GM23248 (cell line): ENCODE measurements around the gene CDX1. TPM values are rescaled to one million over a fixed set of nuclear protein-coding genes. Genes with fewer than 3 reads are reported as not detected.

ENCODE experiments used
- DNase-seq: peaks from one replicate; pipeline ENCODE4 v3.0.0-alpha.2; 2015
- H2AFZ ChIP-seq: fragments of 200-600 bp; sonication (generic); 2 replicates; pipeline ENCODE4 v1.6.1; 2016; ENCODE audit warnings: antibody characterized with exemption
- H3F3A ChIP-seq: fragments of 200-600 bp; sonication (generic); 2 replicates; pipeline ENCODE4 v1.6.1; 2016; ENCODE audit warnings: mild to moderate bottlenecking, antibody characterized with exemption, mixed run types; ENCODE audit not compliant: insufficient read depth
- H3K27ac ChIP-seq: fragments of 200-600 bp; sonication (generic); 2 replicates; pipeline ENCODE4 v1.5.1; 2016; ENCODE audit warnings: mild to moderate bottlenecking
- H3K27me3 ChIP-seq: fragments of 200-600 bp; sonication (generic); replicated peaks from 2 replicates; pipeline ENCODE4 v1.6.1; 2016; ENCODE audit warnings: mild to moderate bottlenecking; ENCODE audit not compliant: insufficient read depth
- H3K36me3 ChIP-seq: fragments of 200-600 bp; sonication (generic); 2 replicates; pipeline ENCODE4 v1.6.1; 2016; ENCODE audit warnings: low read depth, mild to moderate bottlenecking
- H3K4me1 ChIP-seq: fragments of 200-600 bp; sonication (generic); 2 replicates; pipeline ENCODE4 v1.6.1; 2016; ENCODE audit warnings: mild to moderate bottlenecking; ENCODE audit not compliant: insufficient read depth
- H3K4me2 ChIP-seq: fragments of 200-600 bp; sonication (generic); one replicate; pipeline ENCODE4 v1.6.1; 2016; ENCODE audit warnings: mild to moderate bottlenecking; ENCODE audit not compliant: unreplicated experiment
- H3K4me3 ChIP-seq: fragments of 200-600 bp; sonication (generic); 2 replicates; pipeline ENCODE4 v1.5.1; 2016; ENCODE audit warnings: mild to moderate bottlenecking
- H3K79me2 ChIP-seq: fragments of 200-600 bp; sonication (generic); 2 replicates; pipeline ENCODE4 v1.6.1; 2016; ENCODE audit warnings: mild to moderate bottlenecking; ENCODE audit not compliant: insufficient read depth
- H3K9ac ChIP-seq: fragments of 200-600 bp; sonication (generic); 2 replicates; pipeline ENCODE4 v1.6.1; 2016; ENCODE audit warnings: mild to moderate bottlenecking
- H3K9me2 ChIP-seq: fragments of 200-600 bp; sonication (generic); 2 replicates; pipeline ENCODE4 v1.6.1; 2016; ENCODE audit warnings: mixed run types, mild to moderate bottlenecking, moderate library complexity; ENCODE audit not compliant: insufficient read depth
- H3K9me3 ChIP-seq: fragments of 200-600 bp; sonication (generic); one replicate; pipeline ENCODE4 v1.6.1; 2017; ENCODE audit warnings: low read depth
- H4K20me1 ChIP-seq: fragments of 200-600 bp; sonication (generic); 2 replicates; pipeline ENCODE4 v1.6.0; 2016; ENCODE audit not compliant: insufficient read depth
- EZH2 ChIP-seq: fragments of 200-600 bp; sonication (generic); IDR thresholded peaks from 2 replicates; pipeline ENCODE4 v1.6.1; 2018; ENCODE audit warnings: antibody characterized with exemption, mild to moderate bottlenecking; ENCODE audit not compliant: insufficient read depth, poor library complexity, severe bottlenecking
- EZH2phosphoT487 ChIP-seq: fragments of 200-600 bp; sonication (generic); IDR thresholded peaks from 2 replicates; pipeline ENCODE4 v1.6.1; 2018; ENCODE audit warnings: antibody characterized with exemption, moderate library complexity, mild to moderate bottlenecking, low read depth; ENCODE audit not compliant: insufficient read depth
- WGBS, 2 experiments: methylation state at CpG; one replicate each; pipeline ENCODE4 v1.1.6; 2015 to 2017; ENCODE audit warnings: low lambda C conversion rate in 2 of 2, low coverage in 1 of 2; ENCODE audit errors: missing lambda C conversion rate in 2 of 2; 5-methylcytosine and 5-hydroxymethylcytosine counted together
- in situ Hi-C: fragments of 300-500 bp; cut with MboI; formaldehyde crosslinking; loops from 2 replicates; pipeline ENCODE4 v1.15.0; 2020
- polyA plus RNA-seq: library from polyadenylated mRNA; unstranded; fragments of >200 nt; fragmentation: Nextera tagmentation; extraction: Ambion mirVana; gene quantifications from 2 replicates; pipeline ENCODE4 v1.2.1, GENCODE V29; 2016
- total RNA-seq: library from RNA; depleted of rRNA; stranded (reverse); fragments of >200 nt; shearing (Covaris generic); gene quantifications from 2 replicates; pipeline ENCODE4 v1.2.3, GENCODE V29; 2014

The CDX1 gene
- total and polyA plus RNA-seq, 2 experiments from 2014 or later, result not detected

GRCh38 chr5:150174285-150174684 is 7.7 kb downstream of the CDX1 start:
- no peaks in the 10 kb centered on the region for H3K79me2 ChIP-seq
- peaks cover 13% of the 10 kb centered on the region for H3K27me3 ChIP-seq
- TF ChIP-seq EZH2phosphoT487 (no peak), EZH2 (no peak)
- H4K20me1 ChIP-seq, result no peaks in the 10 kb centered on the region
- WGBS, 2 experiments, result 74 to 77% methylated on average over 6 of the region's 6 CpGs
- H3K36me3 ChIP-seq, result no peaks in the 10 kb centered on the region
- no peak for DNase-seq
- no peak overlapping the region for H3K27ac ChIP-seq
- H3K9me3 ChIP-seq, result no peaks in the 10 kb centered on the region
- H2AFZ ChIP-seq, result no peak overlapping the region
- no peak overlapping the region for H3K9ac ChIP-seq
- no peak overlapping the region for H3K4me3 ChIP-seq
- no peaks in the 10 kb centered on the region for H3F3A ChIP-seq
- H3K4me1 ChIP-seq, result no peaks in the 10 kb centered on the region
- in situ Hi-C loops, result no loop called here
- H3K4me2 ChIP-seq, result no peak overlapping the region
- no peaks in the 10 kb centered on the region for H3K9me2 ChIP-seq

GRCh38 chr5:150175076-150175475 is 8.5 kb downstream of the CDX1 start:
- TF ChIP-seq EZH2 (no peak), EZH2phosphoT487 (no peak)
- Histone ChIP-seq H3K36me3 (no peaks in the 10 kb centered on the region), H4K20me1 (no peaks in the 10 kb centered on the region), H3F3A (no peaks in the 10 kb centered on the region), H3K9me3 (no peaks in the 10 kb centered on the region), H3K27ac (no peak overlapping the region), H3K9me2 (no peaks in the 10 kb centered on the region), H3K4me3 (no peak overlapping the region), H3K4me1 (no peaks in the 10 kb centered on the region), H3K9ac (no peak overlapping the region), H2AFZ (no peak overlapping the region), H3K79me2 (no peaks in the 10 kb centered on the region), H3K4me2 (no peak overlapping the region), H3K27me3 (peaks cover 9% of the 10 kb centered on the region)
- in situ Hi-C loops, result no loop called here
- no peak for DNase-seq
- WGBS, 2 experiments, result 96 to 97% methylated on average over 1 of the region's 1 CpG

- WGBS, 2 experiments, result 47 to 48% methylated on average over 5 of the region's 5 CpGs
- H2AFZ ChIP-seq, result no peak overlapping the region
- no peaks in the 10 kb centered on the region for H3K9me2 ChIP-seq
- no peaks in the 10 kb centered on the region for H3K79me2 ChIP-seq
- H4K20me1 ChIP-seq, result no peaks in the 10 kb centered on the region
- H3K4me1 ChIP-seq, result no peaks in the 10 kb centered on the region
- no peak overlapping the region for H3K4me3 ChIP-seq
- peak; percentile 56 for DNase-seq
- H3F3A ChIP-seq, result no peaks in the 10 kb centered on the region
- H3K9me3 ChIP-seq, result no peaks in the 10 kb centered on the region
- no peaks in the 10 kb centered on the region for H3K36me3 ChIP-seq
- TF ChIP-seq EZH2, result no peak
- TF ChIP-seq EZH2phosphoT487, result no peak
- no peak overlapping the region for H3K4me2 ChIP-seq
- H3K27me3 ChIP-seq, result peaks cover 4% of the 10 kb centered on the region
- in situ Hi-C loops, result no loop called here
- H3K9ac ChIP-seq, result no peak overlapping the region
- no peak overlapping the region for H3K27ac ChIP-seq
Observed at GRCh38 chr5:150175536-150175935, 9.0 kb downstream of the CDX1 start.

- no peaks in the 10 kb centered on the region for H3F3A ChIP-seq
- H3K9me3 ChIP-seq, result no peaks in the 10 kb centered on the region
- H4K20me1 ChIP-seq, result no peaks in the 10 kb centered on the region
- WGBS, 2 experiments, result 55 to 58% methylated on average over 8 of the region's 8 CpGs
- no peak overlapping the region for H2AFZ ChIP-seq
- TF ChIP-seq EZH2phosphoT487 (no peak), EZH2 (no peak)
- H3K4me3 ChIP-seq, result no peak overlapping the region
- no peaks in the 10 kb centered on the region for H3K27me3 ChIP-seq
- H3K79me2 ChIP-seq, result no peaks in the 10 kb centered on the region
- no peaks in the 10 kb centered on the region for H3K9me2 ChIP-seq
- in situ Hi-C loops, result no loop called here
- H3K9ac ChIP-seq, result no peak overlapping the region
- H3K4me2 ChIP-seq, result no peak overlapping the region
- DNase-seq, result no peak
- no peaks in the 10 kb centered on the region for H3K36me3 ChIP-seq
- H3K4me1 ChIP-seq, result no peaks in the 10 kb centered on the region
- no peak overlapping the region for H3K27ac ChIP-seq
Observed at GRCh38 chr5:150176745-150177477, 10.3 kb downstream of the CDX1 start.

GRCh38 chr5:150177721-150178120 is 11.1 kb downstream of the CDX1 start:
- H3K9me3 ChIP-seq, result no peaks in the 10 kb centered on the region
- no peak overlapping the region for H2AFZ ChIP-seq
- no peaks in the 10 kb centered on the region for H3K27me3 ChIP-seq
- no peaks in the 10 kb centered on the region for H3K9me2 ChIP-seq
- H3K36me3 ChIP-seq, result no peaks in the 10 kb centered on the region
- no peak overlapping the region for H3K9ac ChIP-seq
- no peak overlapping the region for H3K27ac ChIP-seq
- no peak for TF ChIP-seq EZH2phosphoT487
- no peak for TF ChIP-seq EZH2
- H3K4me3 ChIP-seq, result no peak overlapping the region
- in situ Hi-C loops, result no loop called here
- no peaks in the 10 kb centered on the region for H3K79me2 ChIP-seq
- no peaks in the 10 kb centered on the region for H4K20me1 ChIP-seq
- H3K4me2 ChIP-seq, result no peak overlapping the region
- WGBS, 2 experiments, result 61 to 63% methylated on average over 4 of the region's 4 CpGs
- H3F3A ChIP-seq, result no peaks in the 10 kb centered on the region
- DNase-seq, result no peak
- no peaks in the 10 kb centered on the region for H3K4me1 ChIP-seq
